HepG2 (cell line): ENCODE results near the gene CDC20. TPM values are rescaled to one million over a fixed set of nuclear protein-coding genes. Genes with fewer than 3 reads are reported as not detected.

Experiments used
- ATF4 ChIP-seq, 2 experiments: fragments of 450-650 bp in 1 of 2; sonication (generic) in 1 of 2; formaldehyde crosslinking; IDR thresholded peaks; 2 replicates each; pipeline versions ENCODE4 v1.5.0 to v1.8.0; 2020 to 2022; ENCODE audit warnings: mild to moderate bottlenecking in 1 of 2, missing genetic modification reagents in 1 of 2
- DZIP1 ChIP-seq: sonication (generic); formaldehyde crosslinking; IDR thresholded peaks from 2 replicates; pipeline ENCODE4 v1.5.0; 2020; ENCODE audit warnings: mild to moderate bottlenecking, missing genetic modification reagents
- ELF3 ChIP-seq: IDR thresholded peaks from 2 replicates; pipeline ENCODE4 v1.6.1; 2016; ENCODE audit warnings: missing genetic modification reagents, missing compliant biosample characterization
- HMG20A ChIP-seq: IDR thresholded peaks from 2 replicates; pipeline ENCODE4 v1.6.1; 2016; ENCODE audit warnings: borderline replicate concordance
- HOXA9 ChIP-seq: sonication (generic); formaldehyde crosslinking; IDR thresholded peaks from 2 replicates; pipeline ENCODE4 v1.8.1; 2022; ENCODE audit warnings: missing genetic modification reagents, mild to moderate bottlenecking, moderate library complexity, borderline replicate concordance
- NFYB ChIP-seq: sonication (generic); formaldehyde crosslinking; IDR thresholded peaks from 2 replicates; pipeline ENCODE4 v1.4.0; 2020; ENCODE audit warnings: missing genetic modification reagents
- PAX8 ChIP-seq: sonication (generic); formaldehyde crosslinking; IDR thresholded peaks from 2 replicates; pipeline ENCODE4 v1.8.0; 2022; ENCODE audit warnings: mild to moderate bottlenecking, missing genetic modification reagents, borderline replicate concordance
- PRPF4 ChIP-seq: fragments of 200-400 bp; formaldehyde crosslinking; IDR thresholded peaks from 2 replicates; pipeline ENCODE4 v1.6.1; 2016; ENCODE audit warnings: low read length, low read depth; ENCODE audit not compliant: poor library complexity, severe bottlenecking
- SALL1 ChIP-seq: sonication (generic); formaldehyde crosslinking; IDR thresholded peaks from 2 replicates; pipeline ENCODE4 v1.8.0; 2022; ENCODE audit warnings: mild to moderate bottlenecking, missing genetic modification reagents
- TFDP1 ChIP-seq: IDR thresholded peaks from 2 replicates; pipeline ENCODE4 v1.6.1; 2016; ENCODE audit warnings: missing compliant biosample characterization, missing genetic modification reagents, borderline replicate concordance
- ZBTB40 ChIP-seq, 2 experiments: fragments of 450-650 bp in 1 of 2; sonication (generic) in 1 of 2; formaldehyde crosslinking in 1 of 2; IDR thresholded peaks; 2 replicates each; pipeline versions ENCODE4 v1.6.1 to v1.8.0; 2016 to 2022; ENCODE audit warnings: antibody characterized with exemption in 1 of 2, mild to moderate bottlenecking in 1 of 2, missing genetic modification reagents in 1 of 2
- ZFYVE20 ChIP-seq: sonication (generic); formaldehyde crosslinking; IDR thresholded peaks from 2 replicates; pipeline ENCODE4 v1.8.0; 2023; ENCODE audit warnings: low read depth, mild to moderate bottlenecking, moderate library complexity, missing genetic modification reagents, borderline replicate concordance
- ZNF205 ChIP-seq: IDR thresholded peaks from 2 replicates; pipeline ENCODE4 v1.6.1; 2018; ENCODE audit warnings: missing biosample characterization, missing genetic modification reagents
- polyA plus RNA-seq, 8 experiments: library from polyadenylated mRNA; depleted of rRNA in 3 of 8; stranded (reverse) in 7 of 8; unstranded in 1 of 8; fragments of >200 nt; fragmentation: Illumina TruSeq in 4 of 8; extraction: Trizol in 4 of 8; gene quantifications; 2 replicates each; pipeline versions ENCODE4 v1.2.1 to v1.2.3, GENCODE V29; 2011 to 2016; ENCODE audit warnings: low read depth in 4 of 8, missing spikeins in 1 of 8, mixed read lengths in 1 of 8; ENCODE audit not compliant: insufficient read depth in 1 of 8
- total RNA-seq, 5 experiments: library from RNA; depleted of rRNA; stranded (reverse); fragments of >200 nt; fragmentation: Illumina TruSeq; extraction: Trizol; gene quantifications; 2 replicates each; pipeline ENCODE4 v1.2.3, GENCODE V29; 2016; ENCODE audit warnings: low read depth in 1 of 5

The CDC20 gene
- total and polyA plus RNA-seq, 2 of the 13 experiments (the other 11 are each of a cell fraction or from before 2014, with no cell fraction given) = 57.9 to 90.0 TPM

GRCh38 chr1:43358746-43359693, at the start of gene CDC20 (continued):
- TF ChIP-seq ZBTB40 (IDR thresholded peaks at IDR 0.05) (no peak), ZBTB40 (CRISPR knock-in tag; IDR thresholded peaks at IDR 0.05) (no peak), TFDP1 (CRISPR knock-in tag) (peak; percentile 98), ZFYVE20 (CRISPR knock-in tag) (peak; percentile 95), ZNF205 (peak; percentile 22; the same call in 1 of the 2 replicates), DZIP1 (no peak), PAX8 (no peak), ELF3 (CRISPR knock-in tag) (peak; percentile 45; the same call in 1 of the 2 replicates), PRPF4 (no peak), SALL1 (CRISPR knock-in tag) (peak; percentile 51), HMG20A (CRISPR knock-in tag) (no peak), ATF4 (CRISPR knock-in tag; IDR thresholded peaks at IDR 0.05) (peak in 1 of 2 experiments; percentile 80; a peak in 2 of 4 replicates), NFYB (peak; percentile 97), HOXA9 (peak; percentile 90; the same call in 1 of the 2 replicates)
